ENCODE measurements around the gene ESRRG. TPM values are rescaled to one million over a fixed set of nuclear protein-coding genes. Genes with fewer than 3 reads are reported as not detected.

The ESRRG gene
- total RNA-seq, 3 donors from 2014 or later: 0.58 to 1.1 (median 0.58) TPM

DNA sequence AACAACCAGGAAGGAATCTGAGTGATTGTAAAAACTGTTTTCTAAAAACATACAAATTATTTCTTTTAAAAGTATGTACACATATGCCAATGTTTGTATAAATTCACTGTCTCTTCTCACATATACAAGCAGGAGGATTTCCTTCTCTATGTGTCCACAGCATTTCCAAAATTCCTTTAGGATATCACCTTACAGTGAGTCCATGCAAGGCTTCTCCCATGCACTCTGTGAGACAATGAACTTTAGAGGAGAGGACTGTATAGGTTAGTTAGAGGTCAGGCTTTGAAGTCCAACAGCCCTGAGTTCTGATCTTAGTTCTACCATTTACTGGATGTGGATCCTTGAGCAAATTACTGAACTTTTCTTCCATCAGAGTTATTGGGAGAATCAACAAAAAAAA is 265.9 kb downstream of the ESRRG start:
- intact Hi-C loops (cut with DNase I, micrococcal nuclease): no loop called here
- no peaks in the 10 kb centered on the region for H3K4me1 ChIP-seq (ENCODE audit: low read depth)
- H3K4me3 ChIP-seq: no peak overlapping the region
- ATAC-seq (no peak), DNase-seq (no peak)
- H3K36me3 ChIP-seq (ENCODE audit: low read depth): no peaks in the 10 kb centered on the region
- TF ChIP-seq, protein P1, sequence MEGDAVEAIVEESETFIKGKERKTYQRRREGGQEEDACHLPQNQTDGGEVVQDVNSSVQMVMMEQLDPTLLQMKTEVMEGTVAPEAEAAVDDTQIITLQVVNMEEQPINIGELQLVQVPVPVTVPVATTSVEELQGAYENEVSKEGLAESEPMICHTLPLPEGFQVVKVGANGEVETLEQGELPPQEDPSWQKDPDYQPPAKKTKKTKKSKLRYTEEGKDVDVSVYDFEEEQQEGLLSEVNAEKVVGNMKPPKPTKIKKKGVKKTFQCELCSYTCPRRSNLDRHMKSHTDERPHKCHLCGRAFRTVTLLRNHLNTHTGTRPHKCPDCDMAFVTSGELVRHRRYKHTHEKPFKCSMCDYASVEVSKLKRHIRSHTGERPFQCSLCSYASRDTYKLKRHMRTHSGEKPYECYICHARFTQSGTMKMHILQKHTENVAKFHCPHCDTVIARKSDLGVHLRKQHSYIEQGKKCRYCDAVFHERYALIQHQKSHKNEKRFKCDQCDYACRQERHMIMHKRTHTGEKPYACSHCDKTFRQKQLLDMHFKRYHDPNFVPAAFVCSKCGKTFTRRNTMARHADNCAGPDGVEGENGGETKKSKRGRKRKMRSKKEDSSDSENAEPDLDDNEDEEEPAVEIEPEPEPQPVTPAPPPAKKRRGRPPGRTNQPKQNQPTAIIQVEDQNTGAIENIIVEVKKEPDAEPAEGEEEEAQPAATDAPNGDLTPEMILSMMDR (IDR thresholded peaks at IDR 0.05): no peak
- H3K9me3 ChIP-seq: no peaks in the 10 kb centered on the region

DNA sequence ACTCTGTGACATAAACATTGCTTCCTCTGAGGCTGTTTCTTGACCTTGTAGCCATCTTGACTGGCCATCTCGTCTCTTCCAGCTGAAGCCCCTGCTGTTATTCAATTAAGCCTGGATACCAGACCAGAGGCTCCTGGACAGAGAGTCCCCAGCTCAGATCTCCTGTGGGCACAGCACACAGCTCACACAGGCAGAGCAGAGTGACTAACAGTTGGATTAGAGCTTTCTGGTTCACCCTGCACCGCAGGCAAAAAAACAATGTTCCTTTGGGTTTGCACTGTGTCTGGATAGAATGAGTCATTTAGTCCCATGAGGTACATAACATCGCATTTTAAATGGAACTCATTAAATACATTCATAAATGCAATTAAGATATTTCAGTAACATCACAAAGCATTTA is 266.5 kb downstream of the ESRRG start:
- ATAC-seq (no peak), DNase-seq (no peak)
- no peaks in the 10 kb centered on the region for H3K36me3 ChIP-seq (ENCODE audit: low read depth)
- H3K4me3 ChIP-seq: no peak overlapping the region
- no peaks in the 10 kb centered on the region for H3K4me1 ChIP-seq (ENCODE audit: low read depth)
- TF ChIP-seq, protein P1 (IDR thresholded peaks at IDR 0.05): no peak
- intact Hi-C loops (cut with DNase I, micrococcal nuclease): no loop called here
- H3K9me3 ChIP-seq: no peaks in the 10 kb centered on the region

DNA sequence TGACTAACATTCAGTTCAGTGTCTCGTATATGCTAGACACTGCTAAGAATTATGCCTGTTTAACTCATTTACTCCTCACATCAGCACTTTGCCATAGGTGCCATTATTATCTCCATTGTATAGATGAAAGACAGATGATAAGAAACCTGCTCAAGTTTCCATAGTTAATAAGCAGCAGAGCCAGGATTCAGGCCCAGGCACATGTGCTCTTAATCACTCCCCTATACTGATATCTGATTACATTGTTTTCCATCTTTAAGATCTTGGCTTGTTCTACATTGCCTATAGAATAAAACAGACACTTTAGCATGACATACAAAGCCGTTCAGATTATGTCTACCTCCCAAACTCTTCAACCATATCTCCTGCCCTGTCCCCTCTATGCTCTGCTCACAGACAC is 269.5 kb downstream of the ESRRG start:
- no peaks in the 10 kb centered on the region for H3K4me1 ChIP-seq (ENCODE audit: low read depth)
- DNase-seq: no peak
- no peak overlapping the region for H3K4me3 ChIP-seq
- no peak for ATAC-seq
- TF ChIP-seq, protein P1 (IDR thresholded peaks at IDR 0.05): no peak
- intact Hi-C loops (cut with DNase I, micrococcal nuclease): no loop called here
- no peaks in the 10 kb centered on the region for H3K9me3 ChIP-seq
- H3K36me3 ChIP-seq (ENCODE audit: low read depth): no peaks in the 10 kb centered on the region
